ENCODE data around the gene FKBP7. TPM values are rescaled to one million over a fixed set of nuclear protein-coding genes. Genes with fewer than 3 reads are reported as not detected.

FKBP7 gene
- total RNA-seq, 2 experiments from 2014 or later, result 8.3 to 8.5 TPM

DNA sequence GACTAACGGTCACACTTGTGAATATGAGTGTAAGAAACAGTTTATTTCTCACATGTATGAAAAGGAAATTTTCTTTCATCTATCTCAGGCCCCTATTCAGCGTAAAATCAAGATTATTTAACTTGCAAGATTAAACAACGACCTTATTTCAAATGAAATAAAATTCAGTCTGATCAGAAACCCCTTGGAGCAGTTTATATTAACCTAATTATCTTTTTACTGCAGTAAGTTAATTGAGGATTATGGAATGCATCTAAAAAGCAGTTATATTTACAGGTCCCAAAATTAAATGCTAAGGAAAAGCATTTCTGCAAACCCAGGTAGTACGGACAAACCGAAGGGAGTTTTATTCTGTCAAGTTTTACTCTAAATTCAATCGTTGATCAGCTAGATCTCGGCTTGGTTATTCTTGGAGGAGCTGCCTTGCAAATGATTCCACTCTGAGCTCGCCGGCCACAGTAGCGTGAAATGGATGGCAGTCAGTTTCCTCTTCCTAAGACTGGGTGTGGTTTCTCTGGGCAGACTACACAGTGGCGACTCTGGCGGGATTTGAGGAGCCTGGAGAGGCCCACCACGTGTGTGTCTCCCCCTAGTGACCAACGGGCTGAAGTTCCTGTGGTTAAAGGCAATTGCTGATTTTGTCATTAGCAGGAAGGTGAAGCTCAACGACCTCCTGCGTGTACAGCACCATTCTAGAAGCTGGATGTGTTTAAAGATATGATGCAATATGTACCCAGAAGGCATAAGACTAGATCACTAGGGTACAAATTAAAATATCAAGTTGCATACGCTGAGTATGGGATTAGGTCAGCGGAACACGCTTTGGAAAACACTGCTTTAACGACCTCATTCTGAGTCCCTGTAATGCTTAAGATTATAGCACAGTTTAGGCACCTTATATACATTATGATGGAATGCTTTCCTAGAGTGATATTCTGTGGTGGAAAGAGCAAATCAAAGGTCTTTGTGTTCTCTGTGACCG lies 63.8 kb downstream of the FKBP7 start:
- ChIA-PET CTCF (ENCODE audit: unreplicated experiment) (interaction anchor here (0.6 to 1.2 kb wide), 4 partner anchors 10 to 35 kb away, joined by 4 to 5 read pairs (median 4); no protein-coding TSS in a partner anchor), POLR2A (interaction anchor here (0.6 to 1.3 kb wide), 5 partner anchors 16 to 959 kb away, joined by 3 to 4 read pairs (median 3); partner anchors contain the start of genes PJVK and PRKRA)
- BruUV-seq (replicated peaks), result no TSS peak
- Histone ChIP-seq H3K27ac (ENCODE audit: low read depth, low read length, poor library complexity, severe bottlenecking) (no peak overlapping the region), H3K4me3 (ENCODE audit: low read depth, low read length, poor library complexity, severe bottlenecking) (peak overlapping the region; percentile 39), H3K4me1 (ENCODE audit: insufficient read depth, low read length, poor library complexity, severe bottlenecking) (peaks cover 16% of the 10 kb centered on the region), H3K9me2 (ENCODE audit: insufficient read depth, low read length) (no peaks in the 10 kb centered on the region), H2AFZ (ENCODE audit: low read length) (peak overlapping the region; percentile 98), H3K4me2 (ENCODE audit: low read length) (peak overlapping the region; percentile 66), H4K20me1 (ENCODE audit: insufficient read depth, low read length) (no peaks in the 10 kb centered on the region), H3K79me2 (ENCODE audit: insufficient read depth, low read depth, low read length) (no peaks in the 10 kb centered on the region), H3K36me3 (ENCODE audit: insufficient read depth, low read length) (no peaks in the 10 kb centered on the region), H3K9me3 (ENCODE audit: low read length) (no peaks in the 10 kb centered on the region)
- DNase-seq (ENCODE audit: low spot score), result peak; percentile 88
- intact Hi-C loops (cut with micrococcal nuclease; ENCODE audit: unreplicated experiment), result loop anchor here (5.0 kb wide), 1 partner anchor 302 kb away; the partner anchor contains the start of gene RBM45
- TF ChIP-seq EZH2phosphoT487 (IDR thresholded peaks at IDR 0.05; ENCODE audit: borderline replicate concordance, low read depth, low read length), result no peak
- TF ChIP-seq, protein P1, sequence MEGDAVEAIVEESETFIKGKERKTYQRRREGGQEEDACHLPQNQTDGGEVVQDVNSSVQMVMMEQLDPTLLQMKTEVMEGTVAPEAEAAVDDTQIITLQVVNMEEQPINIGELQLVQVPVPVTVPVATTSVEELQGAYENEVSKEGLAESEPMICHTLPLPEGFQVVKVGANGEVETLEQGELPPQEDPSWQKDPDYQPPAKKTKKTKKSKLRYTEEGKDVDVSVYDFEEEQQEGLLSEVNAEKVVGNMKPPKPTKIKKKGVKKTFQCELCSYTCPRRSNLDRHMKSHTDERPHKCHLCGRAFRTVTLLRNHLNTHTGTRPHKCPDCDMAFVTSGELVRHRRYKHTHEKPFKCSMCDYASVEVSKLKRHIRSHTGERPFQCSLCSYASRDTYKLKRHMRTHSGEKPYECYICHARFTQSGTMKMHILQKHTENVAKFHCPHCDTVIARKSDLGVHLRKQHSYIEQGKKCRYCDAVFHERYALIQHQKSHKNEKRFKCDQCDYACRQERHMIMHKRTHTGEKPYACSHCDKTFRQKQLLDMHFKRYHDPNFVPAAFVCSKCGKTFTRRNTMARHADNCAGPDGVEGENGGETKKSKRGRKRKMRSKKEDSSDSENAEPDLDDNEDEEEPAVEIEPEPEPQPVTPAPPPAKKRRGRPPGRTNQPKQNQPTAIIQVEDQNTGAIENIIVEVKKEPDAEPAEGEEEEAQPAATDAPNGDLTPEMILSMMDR (conservative IDR thresholded peaks at IDR 0.05; ENCODE audit: low read length), result peak; percentile 93

Other genes starting within 250 kb of the FKBP7 start
- gene PRKRA, start 27.4 kb downstream of the FKBP7 start, total RNA-seq (2014; rRNA removed; shearing (Covaris generic)), result 68.7 and 79.5 TPM in 2 replicates
- 74.1 and 76.4 TPM in 2 replicates for gene PRKRA, start 27.4 kb downstream of the FKBP7 start, total RNA-seq (2022)
- gene PJVK, start 27.2 kb downstream of the FKBP7 start, total RNA-seq (2014; rRNA removed; shearing (Covaris generic)), result 2.2 and 4.0 TPM in 2 replicates
- 6.9 and 9.2 TPM in 2 replicates for gene PJVK, start 27.2 kb downstream of the FKBP7 start, total RNA-seq (2022)
- 3.6 and 6.9 TPM in 2 replicates for gene PLEKHA3, start 1.9 kb upstream of the FKBP7 start, total RNA-seq (2014; rRNA removed; shearing (Covaris generic))
- 19.2 and 19.5 TPM in 2 replicates for gene PLEKHA3, start 1.9 kb upstream of the FKBP7 start, total RNA-seq (2022)

Data from OCI-LY7 (cell line).